HepG2 (cell line): ENCODE results near the gene DIS3L2. TPM values are rescaled to one million over a fixed set of nuclear protein-coding genes. Genes with fewer than 3 reads are reported as not detected.

Source experiments
- DNMT3B ChIP-seq: conservative IDR thresholded peaks from 2 replicates; pipeline ENCODE4 v1.6.1; 2016; ENCODE audit warnings: missing biosample characterization, control low read depth
- EEA1 ChIP-seq: sonication (generic); formaldehyde crosslinking; IDR thresholded peaks from 2 replicates; pipeline ENCODE4 v1.5.1; 2020; ENCODE audit warnings: mild to moderate bottlenecking, missing genetic modification reagents, borderline replicate concordance
- FOXA3 ChIP-seq: IDR thresholded peaks from 2 replicates; pipeline ENCODE4 v1.6.1; 2016; ENCODE audit warnings: missing genetic modification reagents, missing compliant biosample characterization
- KDM1A ChIP-seq: IDR thresholded peaks from 2 replicates; pipeline ENCODE4 v1.6.1; 2016; ENCODE audit warnings: missing compliant biosample characterization
- MZF1 ChIP-seq: sonication (generic); formaldehyde crosslinking; IDR thresholded peaks from 2 replicates; pipeline ENCODE4 v1.8.1; 2023; ENCODE audit warnings: mild to moderate bottlenecking, missing genetic modification reagents, borderline replicate concordance
- PHF20 ChIP-seq: sonication (generic); formaldehyde crosslinking; IDR thresholded peaks from 2 replicates; pipeline ENCODE4 v1.5.0; 2020; ENCODE audit warnings: mild to moderate bottlenecking, missing genetic modification reagents
- RBAK ChIP-seq: sonication (generic); formaldehyde crosslinking; IDR thresholded peaks from 2 replicates; pipeline ENCODE4 v1.5.1; 2020; ENCODE audit warnings: mild to moderate bottlenecking, missing genetic modification reagents
- TOE1 ChIP-seq: sonication (generic); formaldehyde crosslinking; IDR thresholded peaks from 2 replicates; pipeline ENCODE4 v1.4.0; 2020; ENCODE audit warnings: mild to moderate bottlenecking, missing genetic modification reagents
- ZBTB39 ChIP-seq: sonication (generic); formaldehyde crosslinking; IDR thresholded peaks from 2 replicates; pipeline ENCODE4 v1.5.0; 2020; ENCODE audit warnings: missing genetic modification reagents
- ZBTB7B ChIP-seq: sonication (generic); formaldehyde crosslinking; IDR thresholded peaks from 2 replicates; pipeline ENCODE4 v1.4.0; 2020; ENCODE audit warnings: missing genetic modification reagents
- ZFP36 ChIP-seq: fragments of 150-350 bp; IDR thresholded peaks from 2 replicates; pipeline ENCODE4 v1.6.1; 2018; ENCODE audit warnings: borderline replicate concordance, low read length, low read depth; ENCODE audit not compliant: partially characterized antibody
- ZNF33A ChIP-seq: sonication (generic); formaldehyde crosslinking; IDR thresholded peaks from 2 replicates; pipeline ENCODE4 v1.5.1; 2020; ENCODE audit warnings: missing genetic modification reagents, mild to moderate bottlenecking, moderate library complexity, borderline replicate concordance
- ZNF550 ChIP-seq: sonication (generic); formaldehyde crosslinking; IDR thresholded peaks from 2 replicates; pipeline ENCODE4 v1.4.0; 2020; ENCODE audit warnings: mild to moderate bottlenecking, missing genetic modification reagents, borderline replicate concordance
- ZNF839 ChIP-seq: sonication (generic); formaldehyde crosslinking; IDR thresholded peaks from 2 replicates; pipeline ENCODE4 v1.4.0; 2020; ENCODE audit warnings: missing genetic modification reagents, mild to moderate bottlenecking, borderline replicate concordance
- polyA plus RNA-seq, 8 experiments: library from polyadenylated mRNA; depleted of rRNA in 3 of 8; stranded (reverse) in 7 of 8; unstranded in 1 of 8; fragments of >200 nt; fragmentation: Illumina TruSeq in 4 of 8; extraction: Trizol in 4 of 8; gene quantifications; 2 replicates each; pipeline versions ENCODE4 v1.2.1 to v1.2.3, GENCODE V29; 2011 to 2016; ENCODE audit warnings: low read depth in 4 of 8, missing spikeins in 1 of 8, mixed read lengths in 1 of 8; ENCODE audit not compliant: insufficient read depth in 1 of 8
- total RNA-seq, 5 experiments: library from RNA; depleted of rRNA; stranded (reverse); fragments of >200 nt; fragmentation: Illumina TruSeq; extraction: Trizol; gene quantifications; 2 replicates each; pipeline ENCODE4 v1.2.3, GENCODE V29; 2016; ENCODE audit warnings: low read depth in 1 of 5
- TF ChIP-seq, protein P1 (sequence below): sonication (generic); formaldehyde crosslinking; conservative IDR thresholded peaks from 2 replicates; pipeline ENCODE4 v1.4.0; 2020; ENCODE audit warnings: missing genetic modification reagents
- TF ChIP-seq, protein P2 (sequence below): sonication (generic); formaldehyde crosslinking; IDR thresholded peaks from 2 replicates; pipeline ENCODE4 v1.4.0; 2020; ENCODE audit warnings: mild to moderate bottlenecking, missing genetic modification reagents
- TF ChIP-seq, protein P3 (sequence below): sonication (generic); formaldehyde crosslinking; IDR thresholded peaks from 2 replicates; pipeline ENCODE4 v1.8.0; 2022; ENCODE audit warnings: low read depth, missing genetic modification reagents
- TF ChIP-seq, protein P4 (sequence below): sonication (generic); formaldehyde crosslinking; IDR thresholded peaks from 2 replicates; pipeline ENCODE4 v1.4.0; 2020; ENCODE audit warnings: mild to moderate bottlenecking, missing genetic modification reagents
- TF ChIP-seq, protein P5 (sequence below): IDR thresholded peaks from 2 replicates; pipeline ENCODE4 v1.6.1; 2016; ENCODE audit warnings: control low read depth

The DIS3L2 gene
- total and polyA plus RNA-seq, 2 of the 13 experiments (the other 11 are each of a cell fraction or from before 2014, with no cell fraction given): 7.0 to 23.9 TPM

GRCh38 chr2:231961349-231962166, at the start of gene DIS3L2 (continued):
- TF ChIP-seq FOXA3 (CRISPR knock-in tag) (peak; percentile 63), ZBTB7B (CRISPR knock-in tag) (peak; percentile 89), ZFP36 (no peak), ZBTB39 (CRISPR knock-in tag) (peak; percentile 96), PHF20 (peak; percentile 99), KDM1A (no peak; the same call in 1 of the 2 replicates), ZNF839 (CRISPR knock-in tag) (peak; percentile 97), EEA1 (CRISPR knock-in tag) (no peak), ZNF550 (CRISPR knock-in tag) (peak; percentile 35; the same call in 1 of the 2 replicates), DNMT3B (CRISPR knock-in tag) (no peak; the same call in 1 of the 2 replicates), ZNF33A (CRISPR knock-in tag) (no peak), MZF1 (CRISPR knock-in tag) (peak; percentile 35; the same call in 1 of the 2 replicates), TOE1 (CRISPR knock-in tag) (0 out of 2 replicates have a peak, but pooled peaks have one; percentile 31), RBAK (CRISPR knock-in tag) (no peak)
- TF ChIP-seq, protein P1, sequence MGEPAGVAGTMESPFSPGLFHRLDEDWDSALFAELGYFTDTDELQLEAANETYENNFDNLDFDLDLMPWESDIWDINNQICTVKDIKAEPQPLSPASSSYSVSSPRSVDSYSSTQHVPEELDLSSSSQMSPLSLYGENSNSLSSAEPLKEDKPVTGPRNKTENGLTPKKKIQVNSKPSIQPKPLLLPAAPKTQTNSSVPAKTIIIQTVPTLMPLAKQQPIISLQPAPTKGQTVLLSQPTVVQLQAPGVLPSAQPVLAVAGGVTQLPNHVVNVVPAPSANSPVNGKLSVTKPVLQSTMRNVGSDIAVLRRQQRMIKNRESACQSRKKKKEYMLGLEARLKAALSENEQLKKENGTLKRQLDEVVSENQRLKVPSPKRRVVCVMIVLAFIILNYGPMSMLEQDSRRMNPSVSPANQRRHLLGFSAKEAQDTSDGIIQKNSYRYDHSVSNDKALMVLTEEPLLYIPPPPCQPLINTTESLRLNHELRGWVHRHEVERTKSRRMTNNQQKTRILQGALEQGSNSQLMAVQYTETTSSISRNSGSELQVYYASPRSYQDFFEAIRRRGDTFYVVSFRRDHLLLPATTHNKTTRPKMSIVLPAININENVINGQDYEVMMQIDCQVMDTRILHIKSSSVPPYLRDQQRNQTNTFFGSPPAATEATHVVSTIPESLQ: no peak
- TF ChIP-seq, protein P2, sequence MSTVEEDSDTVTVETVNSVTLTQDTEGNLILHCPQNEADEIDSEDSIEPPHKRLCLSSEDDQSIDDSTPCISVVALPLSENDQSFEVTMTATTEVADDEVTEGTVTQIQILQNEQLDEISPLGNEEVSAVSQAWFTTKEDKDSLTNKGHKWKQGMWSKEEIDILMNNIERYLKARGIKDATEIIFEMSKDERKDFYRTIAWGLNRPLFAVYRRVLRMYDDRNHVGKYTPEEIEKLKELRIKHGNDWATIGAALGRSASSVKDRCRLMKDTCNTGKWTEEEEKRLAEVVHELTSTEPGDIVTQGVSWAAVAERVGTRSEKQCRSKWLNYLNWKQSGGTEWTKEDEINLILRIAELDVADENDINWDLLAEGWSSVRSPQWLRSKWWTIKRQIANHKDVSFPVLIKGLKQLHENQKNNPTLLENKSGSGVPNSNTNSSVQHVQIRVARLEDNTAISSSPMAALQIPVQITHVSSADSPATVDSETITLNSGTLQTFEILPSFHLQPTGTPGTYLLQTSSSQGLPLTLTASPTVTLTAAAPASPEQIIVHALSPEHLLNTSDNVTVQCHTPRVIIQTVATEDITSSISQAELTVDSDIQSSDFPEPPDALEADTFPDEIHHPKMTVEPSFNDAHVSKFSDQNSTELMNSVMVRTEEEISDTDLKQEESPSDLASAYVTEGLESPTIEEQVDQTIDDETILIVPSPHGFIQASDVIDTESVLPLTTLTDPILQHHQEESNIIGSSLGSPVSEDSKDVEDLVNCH (CRISPR knock-in tag): 0 out of 2 replicates have a peak, but pooled peaks have one; percentile 51
- TF ChIP-seq, protein P3, sequence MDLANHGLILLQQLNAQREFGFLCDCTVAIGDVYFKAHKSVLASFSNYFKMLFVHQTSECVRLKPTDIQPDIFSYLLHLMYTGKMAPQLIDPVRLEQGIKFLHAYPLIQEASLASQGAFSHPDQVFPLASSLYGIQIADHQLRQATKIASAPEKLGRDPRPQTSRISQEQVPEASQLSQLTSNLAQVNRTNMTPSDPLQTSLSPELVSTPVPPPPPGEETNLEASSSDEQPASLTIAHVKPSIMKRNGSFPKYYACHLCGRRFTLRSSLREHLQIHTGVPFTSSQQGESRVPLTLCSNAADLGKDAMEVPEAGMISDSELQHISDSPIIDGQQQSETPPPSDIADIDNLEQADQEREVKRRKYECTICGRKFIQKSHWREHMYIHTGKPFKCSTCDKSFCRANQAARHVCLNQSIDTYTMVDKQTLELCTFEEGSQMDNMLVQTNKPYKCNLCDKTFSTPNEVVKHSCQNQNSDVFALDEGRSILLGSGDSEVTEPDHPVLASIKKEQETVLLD (CRISPR knock-in tag): peak; percentile 82
- TF ChIP-seq, protein P4, sequence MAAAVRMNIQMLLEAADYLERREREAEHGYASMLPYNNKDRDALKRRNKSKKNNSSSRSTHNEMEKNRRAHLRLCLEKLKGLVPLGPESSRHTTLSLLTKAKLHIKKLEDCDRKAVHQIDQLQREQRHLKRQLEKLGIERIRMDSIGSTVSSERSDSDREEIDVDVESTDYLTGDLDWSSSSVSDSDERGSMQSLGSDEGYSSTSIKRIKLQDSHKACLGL (CRISPR knock-in tag): peak; percentile 88
- TF ChIP-seq, protein P5, sequence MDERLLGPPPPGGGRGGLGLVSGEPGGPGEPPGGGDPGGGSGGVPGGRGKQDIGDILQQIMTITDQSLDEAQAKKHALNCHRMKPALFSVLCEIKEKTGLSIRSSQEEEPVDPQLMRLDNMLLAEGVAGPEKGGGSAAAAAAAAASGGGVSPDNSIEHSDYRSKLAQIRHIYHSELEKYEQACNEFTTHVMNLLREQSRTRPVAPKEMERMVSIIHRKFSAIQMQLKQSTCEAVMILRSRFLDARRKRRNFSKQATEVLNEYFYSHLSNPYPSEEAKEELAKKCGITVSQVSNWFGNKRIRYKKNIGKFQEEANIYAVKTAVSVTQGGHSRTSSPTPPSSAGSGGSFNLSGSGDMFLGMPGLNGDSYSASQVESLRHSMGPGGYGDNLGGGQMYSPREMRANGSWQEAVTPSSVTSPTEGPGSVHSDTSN (CRISPR knock-in tag): no peak
